CD4-positive, alpha-beta T cell treated with Interleukin-17A for 4 hours (primary cell): ENCODE results near the gene FBXO46.
"Not testable (repeated sequence)": the region's sequence is repeated elsewhere in the genome, so short reads cannot be mapped to it uniquely, and the experiment has no call there.

Experiments used
- DNase-seq: peaks from one replicate; pipeline ENCODE4 v3.0.0-alpha.2; 2020; ENCODE audit warnings: mixed read lengths

FBXO46 gene

GRCh38 chr19:45717983-45718650 is 12.6 kb downstream of the FBXO46 start:
- DNase-seq = no peak

GRCh38 chr19:45717131-45717982 is 13.3 kb downstream of the FBXO46 start:
- peak; percentile 97 for DNase-seq

- DNase-seq = peak; percentile 34
These were observed 14.2 kb downstream of the FBXO46 start for GRCh38 chr19:45716359-45717130.

- DNase-seq = no peak
These were observed 15.6 kb downstream of the FBXO46 start for GRCh38 chr19:45715139-45715538.

- DNase-seq = no peak
These were observed 17.6 kb downstream of the FBXO46 start for GRCh38 chr19:45713141-45713540.

- DNase-seq = no peak
These were observed 18.0 kb downstream of the FBXO46 start for GRCh38 chr19:45712699-45713067.

- no peak for DNase-seq
These were observed 18.6 kb downstream of the FBXO46 start for GRCh38 chr19:45711851-45712698.

GRCh38 chr19:45710356-45711130 is 20.2 kb downstream of the FBXO46 start:
- no peak for DNase-seq

GRCh38 chr19:45705710-45706415 is 24.8 kb downstream of the FBXO46 start:
- no peak for DNase-seq

GRCh38 chr19:45705115-45705514 is 25.6 kb downstream of the FBXO46 start:
- no peak for DNase-seq

- no peak for DNase-seq
These were observed 29.0 kb downstream of the FBXO46 start for GRCh38 chr19:45701676-45702075.

- peak; percentile 83 for DNase-seq
These were observed 37.4 kb downstream of the FBXO46 start for GRCh38 chr19:45693106-45693788.

- peak; percentile 97 for DNase-seq
These were observed 38.2 kb downstream of the FBXO46 start, which contains the start of gene QPCTL for GRCh38 chr19:45692187-45693105. Gene QPCTL (plus strand): TSS chr19:45692666. CDS start chr19:45692704, 38 bp downstream.

- DNase-seq = peak; percentile 92
These were observed 39.0 kb downstream of the FBXO46 start, which contains the start of gene SNRPD2 for GRCh38 chr19:45691516-45692186. Gene SNRPD2 (minus strand): TSS chr19:45691953. CDS start chr19:45691888, 65 bp downstream.

- DNase-seq = no peak
These were observed 43.1 kb downstream of the FBXO46 start for GRCh38 chr19:45687599-45687998.

- DNase-seq = not testable (repeated sequence)
These were observed 45.7 kb downstream of the FBXO46 start for GRCh38 chr19:45685045-45685444.

- DNase-seq = no peak
These were observed 47.8 kb downstream of the FBXO46 start for GRCh38 chr19:45682908-45683307.

GRCh38 chr19:45682117-45682516 is 48.6 kb downstream of the FBXO46 start:
- DNase-seq = no peak
